Uterus (tissue), 4 donors: Measurements from ENCODE around the gene ZNF69. TPM values are rescaled to one million over a fixed set of nuclear protein-coding genes. Genes with fewer than 3 reads are reported as not detected.
"Not testable (repeated sequence)": the region's sequence is repeated elsewhere in the genome, so short reads cannot be mapped to it uniquely, and the experiment has no call there.

Experiments used
- DNase-seq, 2 donors: peaks; one replicate each; pipeline ENCODE4 v3.0.0-alpha.2; 2019 to 2020
- H3K27ac ChIP-seq, 2 donors: fragments of 200-600 bp; sonication (generic); 1 replicate in 1 of 2; 2 replicates in 1 of 2; pipeline ENCODE4 v1.5.1; 2016 to 2018
- H3K27me3 ChIP-seq, 2 donors: fragments of 200-600 bp; sonication (generic); one replicate each; pipeline ENCODE4 v1.5.1; 2018 to 2019; ENCODE audit warnings: control low read depth in 1 of 2
- H3K36me3 ChIP-seq, 2 donors: fragments of 200-600 bp; sonication (generic); one replicate each; pipeline ENCODE4 v1.5.1; 2019; ENCODE audit warnings: control low read depth in 1 of 2
- H3K4me1 ChIP-seq, 2 donors: fragments of 200-600 bp; sonication (generic); one replicate each; pipeline ENCODE4 v1.5.1; 2018 to 2019; ENCODE audit warnings: control low read depth in 1 of 2
- H3K4me3 ChIP-seq, 2 donors: fragments of 200-600 bp; sonication (generic); 1 replicate in 1 of 2; 2 replicates in 1 of 2; pipeline ENCODE4 v1.5.1; 2018 to 2019; ENCODE audit warnings: mild to moderate bottlenecking in 1 of 2
- H3K9me3 ChIP-seq, 2 donors: fragments of 200-600 bp; sonication (generic); one replicate each; pipeline ENCODE4 v1.5.1; 2019; ENCODE audit warnings: control low read depth in 1 of 2
- CTCF ChIP-seq, 4 experiments: fragments of 200-600 bp in 2 of 4; fragments of 450-650 bp in 2 of 4; sonication (generic) in 2 of 4; IDR thresholded peaks; one replicate each; pipeline ENCODE4 v1.5.1; 2016 to 2019; ENCODE audit warnings: antibody characterized with exemption in 4 of 4, mild to moderate bottlenecking in 2 of 4, moderate library complexity in 1 of 4
- POLR2A ChIP-seq, 2 donors: fragments of 450-650 bp; IDR thresholded peaks; one replicate each; pipeline ENCODE4 v1.6.1; 2016; ENCODE audit warnings: antibody characterized with exemption in 2 of 2, mild to moderate bottlenecking in 1 of 2, moderate library complexity in 1 of 2
- intact Hi-C: fragments of 100-400 bp; cut with DNase I; formaldehyde crosslinking; loops from one replicate; pipeline ENCODE4 v1.15.1; 2023; ENCODE audit warnings: low total_unique reads
- total RNA-seq, 4 donors: library from RNA; depleted of rRNA in 3 of 4; stranded (reverse); fragments of >200 nt in 3 of 4; gene quantifications; one replicate each; pipeline versions ENCODE4 v1.1.0 to v1.2.4, GENCODE V29; 2014 to 2023
- donor health status: DM: yes; HTN: yes; CAD: no.

Gene ZNF69
- total RNA-seq, 4 donors from 2014 or later, result 1.2 to 16.1 (median 10.7) TPM

- H3K4me1 ChIP-seq, result no peaks in the 10 kb centered on the region
- H3K27me3 ChIP-seq, result no peaks in the 10 kb centered on the region
- intact Hi-C loops, result no loop called here
- no peak overlapping the region for H3K27ac ChIP-seq
- no peak overlapping the region for H3K4me3 ChIP-seq
- peaks cover 0 to 23% of the 10 kb centered on the region in 2 donors for H3K9me3 ChIP-seq
- no peak for TF ChIP-seq POLR2A (IDR thresholded peaks at IDR 0.05)
- no peak for TF ChIP-seq CTCF (IDR thresholded peaks at IDR 0.05)
- no peaks in the 10 kb centered on the region for H3K36me3 ChIP-seq
- DNase-seq, result no peak
Observed at GRCh38 chr19:11872624-11873023, 15.0 kb upstream of the ZNF69 start.

DNA sequence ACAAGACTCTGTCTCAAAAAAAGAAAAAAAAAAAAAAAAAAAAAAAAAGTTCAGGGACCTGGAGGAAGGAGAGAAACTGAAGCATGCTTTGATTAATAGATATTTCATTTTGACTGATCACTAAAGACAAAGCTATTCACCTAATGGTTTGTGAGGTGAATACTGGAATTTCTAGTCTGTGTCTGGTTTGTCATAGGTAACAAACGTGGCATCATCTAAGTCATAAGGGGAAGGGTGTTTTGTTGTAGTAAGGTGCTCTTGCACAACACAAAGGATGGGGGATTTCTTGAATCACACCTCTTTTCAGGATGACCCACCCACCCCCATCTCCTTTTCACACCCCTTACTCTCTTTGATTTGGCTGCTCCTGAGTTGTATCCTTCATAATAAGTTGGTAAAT, 13.8 kb upstream of the ZNF69 start:
- Histone ChIP-seq H3K9me3 (peaks cover 0 to 11% of the 10 kb centered on the region in 2 donors), H3K27ac (no peak overlapping the region), H3K4me1 (no peaks in the 10 kb centered on the region), H3K36me3 (no peaks in the 10 kb centered on the region), H3K27me3 (no peaks in the 10 kb centered on the region), H3K4me3 (no peak overlapping the region)
- intact Hi-C loops, result no loop called here
- TF ChIP-seq POLR2A (IDR thresholded peaks at IDR 0.05) (no peak), CTCF (IDR thresholded peaks at IDR 0.05) (no peak)
- DNase-seq, result no peak

DNA sequence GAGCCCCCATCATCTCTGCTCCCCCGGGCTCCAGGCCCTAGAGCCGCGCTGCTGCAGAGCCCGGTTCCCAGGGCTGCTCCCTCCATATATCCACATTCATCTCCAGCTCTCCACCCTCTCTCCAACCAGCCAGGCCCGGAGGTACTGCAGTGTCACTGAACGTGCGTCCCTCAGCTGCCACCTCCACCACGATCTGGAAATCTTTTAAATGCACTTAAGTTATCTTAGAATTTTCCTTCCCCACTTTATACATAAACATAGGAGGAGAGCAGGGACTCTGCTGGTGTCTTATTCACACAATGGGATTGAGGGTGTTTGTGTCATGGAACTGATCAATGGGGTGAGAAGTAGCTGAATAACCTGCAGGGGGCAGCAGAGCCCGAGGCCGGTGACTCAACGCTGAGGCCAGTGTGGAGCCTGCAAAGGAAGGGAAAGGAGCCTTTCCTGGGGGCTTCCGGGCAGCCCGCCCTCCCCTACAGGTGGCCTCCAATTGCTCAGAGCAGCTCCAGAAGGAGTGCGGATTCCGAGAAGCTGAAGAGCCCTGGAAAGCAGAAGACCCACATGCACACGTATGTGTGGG, 7.8 kb upstream of the ZNF69 start:
- H3K4me1 ChIP-seq, H3K36me3 ChIP-seq, DNase-seq, H3K4me3 ChIP-seq, intact Hi-C loops, H3K27me3 ChIP-seq, H3K9me3 ChIP-seq, H3K27ac ChIP-seq: not testable (repeated sequence)

GRCh38 chr19:11880598-11880997, 7.0 kb upstream of the ZNF69 start:
- Histone ChIP-seq H3K9me3 (no peaks in the 10 kb centered on the region), H3K27ac (no peak overlapping the region), H3K4me3 (no peak overlapping the region), H3K27me3 (no peaks in the 10 kb centered on the region), H3K4me1 (no peaks in the 10 kb centered on the region), H3K36me3 (no peaks in the 10 kb centered on the region)
- TF ChIP-seq POLR2A (IDR thresholded peaks at IDR 0.05) (no peak), CTCF (IDR thresholded peaks at IDR 0.05) (no peak)
- DNase-seq, result no peak
- intact Hi-C loops, result no loop called here

GRCh38 chr19:11881151-11881800, 6.3 kb upstream of the ZNF69 start:
- peak; percentile 29 to 31 for DNase-seq
- no peaks in the 10 kb centered on the region for H3K27me3 ChIP-seq
- intact Hi-C loops, result no loop called here
- no peak overlapping the region for H3K4me3 ChIP-seq
- H3K27ac ChIP-seq, result no peak overlapping the region
- no peaks in the 10 kb centered on the region for H3K36me3 ChIP-seq
- no peak for TF ChIP-seq POLR2A (IDR thresholded peaks at IDR 0.05)
- TF ChIP-seq CTCF (IDR thresholded peaks at IDR 0.05), result peak; percentile 60 to 73 (median 68)
- H3K9me3 ChIP-seq, result no peaks in the 10 kb centered on the region
- no peaks in the 10 kb centered on the region for H3K4me1 ChIP-seq
